ENCODE measurements around the gene FAM20B.

Gene FAM20B

DNA sequence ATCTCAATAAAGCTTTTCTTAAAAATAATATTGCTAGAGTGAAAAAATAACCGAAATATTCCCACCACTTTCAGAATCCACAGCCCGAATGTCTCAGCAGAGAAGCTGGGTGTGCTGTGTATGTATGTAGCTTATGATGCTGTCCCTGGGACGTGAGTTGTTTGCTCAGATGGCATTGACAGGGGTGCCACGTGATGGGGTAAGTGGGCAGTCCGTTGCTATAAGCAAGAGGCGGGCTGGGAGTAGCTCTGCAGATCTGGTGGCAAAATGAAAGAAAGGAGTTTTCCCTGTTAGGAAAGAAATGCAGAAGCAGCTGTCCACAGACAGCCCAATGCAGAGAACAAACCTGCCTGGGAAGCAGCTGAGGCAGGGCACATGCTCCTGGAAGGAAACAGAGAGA lies 3.8 kb upstream of the FAM20B start:
- TF ChIP-seq POLR2AphosphoS5 (IDR thresholded peaks at IDR 0.05; ENCODE audit: low read depth, low read length) (no peak), POLR2A (IDR thresholded peaks at IDR 0.05; ENCODE audit: low read depth, low read length) (no peak), POU2F2 (IDR thresholded peaks at IDR 0.05; ENCODE audit: low read depth, low read length) (no peak), TAF1 (IDR thresholded peaks at IDR 0.05; ENCODE audit: low read depth, low read length) (no peak), SPI1 (IDR thresholded peaks at IDR 0.05; ENCODE audit: low read depth, low read length) (no peak), PAX5 (IDR thresholded peaks at IDR 0.05; ENCODE audit: insufficient read depth, low read length, severe bottlenecking) (no peak)
- FAIRE-seq (no peak), DNase-seq (ENCODE audit: insufficient read length, low spot score) (no peak)

DNA sequence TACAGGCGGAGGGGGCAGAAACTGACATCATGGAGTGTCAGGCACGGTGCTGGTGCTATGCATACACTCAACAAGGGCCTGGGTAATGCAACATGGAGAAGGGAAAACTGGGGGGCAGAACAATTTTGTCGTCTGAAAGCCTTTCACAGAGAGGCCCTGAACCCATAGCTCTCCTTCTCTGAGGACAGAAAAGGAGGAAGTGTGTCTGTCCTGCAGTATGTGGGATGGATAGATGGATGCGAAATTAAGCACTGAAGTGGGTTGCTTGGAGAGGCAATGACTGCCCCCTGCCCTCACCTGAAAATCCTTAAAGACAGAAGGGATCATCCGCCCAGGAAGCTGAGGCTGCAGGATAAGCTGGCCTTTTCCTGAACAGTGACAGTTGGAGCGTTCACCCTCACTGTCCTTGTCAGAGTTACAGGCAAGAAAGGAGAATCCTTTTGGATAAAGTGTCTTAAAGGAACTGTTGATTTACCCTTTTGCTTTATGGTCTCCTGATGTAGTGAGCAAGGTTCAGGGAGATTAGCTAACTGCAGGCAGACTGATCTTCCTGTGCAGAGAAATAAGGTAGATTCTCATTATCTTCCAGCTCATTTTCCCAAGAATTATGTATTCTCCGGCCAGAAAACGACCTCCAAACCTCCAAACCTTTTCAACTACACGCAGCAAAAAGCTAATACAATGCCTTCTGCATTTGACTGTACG lies 1.6 kb upstream of the FAM20B start:
- TF ChIP-seq POU2F2 (IDR thresholded peaks at IDR 0.05; ENCODE audit: low read depth, low read length) (no peak), PAX5 (IDR thresholded peaks at IDR 0.05; ENCODE audit: insufficient read depth, low read length, severe bottlenecking) (no peak)
- DNase-seq (ENCODE audit: insufficient read length, low spot score) (no peak), FAIRE-seq (no peak)

GRCh38 chr1:179025975-179026812 lies 500 bp downstream of the FAM20B start:
- TF ChIP-seq POU2F2 (IDR thresholded peaks at IDR 0.05; ENCODE audit: low read depth, low read length) (no peak), TAF1 (IDR thresholded peaks at IDR 0.05; ENCODE audit: low read depth, low read length) (no peak), SPI1 (IDR thresholded peaks at IDR 0.05; ENCODE audit: low read depth, low read length) (no peak), POLR2AphosphoS5 (IDR thresholded peaks at IDR 0.05; ENCODE audit: low read depth, low read length) (no peak), PAX5 (IDR thresholded peaks at IDR 0.05; ENCODE audit: insufficient read depth, low read length, severe bottlenecking) (no peak), POLR2A (IDR thresholded peaks at IDR 0.05; ENCODE audit: low read depth, low read length) (no peak)
- peak; percentile 63 for DNase-seq (ENCODE audit: insufficient read length, low spot score)
- no peak for FAIRE-seq

GRCh38 chr1:179026813-179027669 lies 1.3 kb downstream of the FAM20B start:
- no peak for FAIRE-seq
- TF ChIP-seq SPI1 (IDR thresholded peaks at IDR 0.05; ENCODE audit: low read depth, low read length), result peak; percentile 33; the same call in 1 of the 2 replicates
- TF ChIP-seq POLR2A (IDR thresholded peaks at IDR 0.05; ENCODE audit: low read depth, low read length), result no peak
- DNase-seq (ENCODE audit: insufficient read length, low spot score), result no peak

DNA sequence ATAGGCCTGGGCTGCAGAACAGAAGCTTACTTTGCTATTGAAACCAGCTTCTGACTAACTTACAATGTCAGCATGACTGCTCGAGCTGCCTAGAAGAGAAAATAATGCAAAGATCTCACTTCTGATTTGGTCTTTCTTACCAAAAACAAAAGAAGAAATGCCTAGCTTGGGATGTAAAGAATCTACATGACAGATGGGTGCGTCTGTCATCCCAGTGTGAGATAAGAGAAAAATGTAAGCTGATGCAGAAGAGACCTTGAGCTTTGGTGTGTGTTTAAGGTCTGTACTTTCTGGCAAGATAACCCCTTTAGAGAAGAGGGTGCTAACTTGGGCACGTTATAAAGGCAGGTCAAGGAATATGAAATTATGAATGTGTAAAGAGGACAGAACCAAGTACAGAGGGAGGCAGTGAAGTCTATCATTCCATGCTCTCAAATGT lies 3.6 kb downstream of the FAM20B start:
- no peak for DNase-seq (ENCODE audit: insufficient read length, low spot score)
- no peak for TF ChIP-seq SPI1 (IDR thresholded peaks at IDR 0.05; ENCODE audit: low read depth, low read length)
- no peak for TF ChIP-seq POLR2A (IDR thresholded peaks at IDR 0.05; ENCODE audit: low read depth, low read length)
- TF ChIP-seq TAF1 (IDR thresholded peaks at IDR 0.05; ENCODE audit: low read depth, low read length), result no peak
- no peak for TF ChIP-seq POU2F2 (IDR thresholded peaks at IDR 0.05; ENCODE audit: low read depth, low read length)
- no peak for TF ChIP-seq POLR2AphosphoS5 (IDR thresholded peaks at IDR 0.05; ENCODE audit: low read depth, low read length)
- no peak for TF ChIP-seq PAX5 (IDR thresholded peaks at IDR 0.05; ENCODE audit: insufficient read depth, low read length, severe bottlenecking)
- FAIRE-seq, result peak; percentile 13

GRCh38 chr1:179030130-179030529 lies 4.4 kb downstream of the FAM20B start:
- no peak for FAIRE-seq
- TF ChIP-seq TAF1 (IDR thresholded peaks at IDR 0.05; ENCODE audit: low read depth, low read length), result no peak

DNA sequence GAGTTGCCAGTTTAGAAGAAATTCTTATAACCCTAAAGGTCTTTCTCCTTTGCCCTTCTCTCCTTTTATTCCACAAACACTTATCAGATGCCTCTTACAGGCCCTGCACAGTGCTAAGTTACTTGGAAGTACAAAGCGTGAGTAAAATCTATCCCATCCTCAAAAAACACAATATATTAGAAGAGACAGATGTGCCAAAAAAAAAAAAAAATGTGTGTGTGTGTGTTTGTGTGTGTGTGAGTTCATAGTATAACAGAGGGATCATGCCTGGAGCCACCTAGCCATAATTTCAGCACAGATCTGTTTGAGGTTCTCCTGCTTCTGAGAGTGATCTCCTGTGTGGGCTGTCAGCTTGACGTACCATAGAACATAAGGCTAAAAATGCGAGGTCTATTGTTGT lies 5.0 kb downstream of the FAM20B start:
- no peak for TF ChIP-seq POU2F2 (IDR thresholded peaks at IDR 0.05; ENCODE audit: low read depth, low read length)
- no peak for TF ChIP-seq TAF1 (IDR thresholded peaks at IDR 0.05; ENCODE audit: low read depth, low read length)
- no peak for TF ChIP-seq SPI1 (IDR thresholded peaks at IDR 0.05; ENCODE audit: low read depth, low read length)
- no peak for TF ChIP-seq POLR2A (IDR thresholded peaks at IDR 0.05; ENCODE audit: low read depth, low read length)
- no peak for TF ChIP-seq PAX5 (IDR thresholded peaks at IDR 0.05; ENCODE audit: insufficient read depth, low read length, severe bottlenecking)
- TF ChIP-seq POLR2AphosphoS5 (IDR thresholded peaks at IDR 0.05; ENCODE audit: low read depth, low read length), result no peak
- FAIRE-seq, result no peak
- no peak for DNase-seq (ENCODE audit: insufficient read length, low spot score)

More at GRCh38 chr1:179030130-179030529, 4.4 kb downstream of the FAM20B start:
- DNase-seq (ENCODE audit: insufficient read length, low spot score), result no peak

GRCh38 chr1:179031284-179031683 lies 5.6 kb downstream of the FAM20B start:
- FAIRE-seq (no peak), DNase-seq (ENCODE audit: insufficient read length, low spot score) (no peak)
- TF ChIP-seq POLR2AphosphoS5 (IDR thresholded peaks at IDR 0.05; ENCODE audit: low read depth, low read length), result no peak
- no peak for TF ChIP-seq TAF1 (IDR thresholded peaks at IDR 0.05; ENCODE audit: low read depth, low read length)
- TF ChIP-seq PAX5 (IDR thresholded peaks at IDR 0.05; ENCODE audit: insufficient read depth, low read length, severe bottlenecking), result no peak
- TF ChIP-seq POLR2A (IDR thresholded peaks at IDR 0.05; ENCODE audit: low read depth, low read length), result no peak
- no peak for TF ChIP-seq SPI1 (IDR thresholded peaks at IDR 0.05; ENCODE audit: low read depth, low read length)
- no peak for TF ChIP-seq POU2F2 (IDR thresholded peaks at IDR 0.05; ENCODE audit: low read depth, low read length)

- DNase-seq (ENCODE audit: insufficient read length, low spot score), result no peak
Measured at GRCh38 chr1:179031855-179032513, 6.3 kb downstream of the FAM20B start.

More at GRCh38 chr1:179031855-179032513, 6.3 kb downstream of the FAM20B start:
- FAIRE-seq, result peak; percentile 23
- TF ChIP-seq SPI1 (IDR thresholded peaks at IDR 0.05; ENCODE audit: low read depth, low read length) (no peak), POLR2A (IDR thresholded peaks at IDR 0.05; ENCODE audit: low read depth, low read length) (no peak), POLR2AphosphoS5 (IDR thresholded peaks at IDR 0.05; ENCODE audit: low read depth, low read length) (no peak), POU2F2 (IDR thresholded peaks at IDR 0.05; ENCODE audit: low read depth, low read length) (no peak), PAX5 (IDR thresholded peaks at IDR 0.05; ENCODE audit: insufficient read depth, low read length, severe bottlenecking) (no peak), TAF1 (IDR thresholded peaks at IDR 0.05; ENCODE audit: low read depth, low read length) (no peak)

Data from GM12891 (cell line).